C4-2B (cell line): Measurements from ENCODE around the gene NTF3.

Experiments
- H3K27ac ChIP-seq: fragments of 450-650 bp; 2 replicates; pipeline ENCODE4 v1.5.1; 2017
- ZFX ChIP-seq: fragments of 450-650 bp; IDR thresholded peaks from 2 replicates; pipeline ENCODE4 v1.6.1; 2017
- TF ChIP-seq, protein P1 (sequence below): fragments of 450-650 bp; conservative IDR thresholded peaks from 2 replicates; pipeline ENCODE4 v1.5.1; 2017; ENCODE audit warnings: mild to moderate bottlenecking

NTF3 gene

GRCh38 chr12:5396541-5396940 is 35.4 kb upstream of the NTF3 start:
- TF ChIP-seq ZFX = no peak
- H3K27ac ChIP-seq = no peak overlapping the region

DNA sequence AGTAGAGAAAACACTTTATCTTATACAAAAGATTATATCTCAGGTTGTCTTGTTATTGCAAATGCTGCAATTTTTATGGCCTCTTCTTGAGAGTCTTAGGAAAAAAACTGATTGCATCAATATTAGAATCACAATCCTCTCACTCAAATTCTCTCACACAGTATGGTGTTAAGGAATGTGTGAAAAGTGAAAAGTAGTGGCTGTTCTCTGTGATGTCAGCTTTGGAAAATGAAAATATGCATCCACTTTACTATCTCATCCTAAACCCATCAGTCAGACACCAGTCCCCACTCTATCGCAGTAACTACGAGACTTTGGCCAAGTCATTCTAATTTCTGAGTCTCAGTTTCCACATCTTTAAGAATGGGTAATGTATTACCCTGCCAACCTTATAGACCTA is 32.6 kb upstream of the NTF3 start:
- no peak for TF ChIP-seq ZFX
- TF ChIP-seq, protein P1, sequence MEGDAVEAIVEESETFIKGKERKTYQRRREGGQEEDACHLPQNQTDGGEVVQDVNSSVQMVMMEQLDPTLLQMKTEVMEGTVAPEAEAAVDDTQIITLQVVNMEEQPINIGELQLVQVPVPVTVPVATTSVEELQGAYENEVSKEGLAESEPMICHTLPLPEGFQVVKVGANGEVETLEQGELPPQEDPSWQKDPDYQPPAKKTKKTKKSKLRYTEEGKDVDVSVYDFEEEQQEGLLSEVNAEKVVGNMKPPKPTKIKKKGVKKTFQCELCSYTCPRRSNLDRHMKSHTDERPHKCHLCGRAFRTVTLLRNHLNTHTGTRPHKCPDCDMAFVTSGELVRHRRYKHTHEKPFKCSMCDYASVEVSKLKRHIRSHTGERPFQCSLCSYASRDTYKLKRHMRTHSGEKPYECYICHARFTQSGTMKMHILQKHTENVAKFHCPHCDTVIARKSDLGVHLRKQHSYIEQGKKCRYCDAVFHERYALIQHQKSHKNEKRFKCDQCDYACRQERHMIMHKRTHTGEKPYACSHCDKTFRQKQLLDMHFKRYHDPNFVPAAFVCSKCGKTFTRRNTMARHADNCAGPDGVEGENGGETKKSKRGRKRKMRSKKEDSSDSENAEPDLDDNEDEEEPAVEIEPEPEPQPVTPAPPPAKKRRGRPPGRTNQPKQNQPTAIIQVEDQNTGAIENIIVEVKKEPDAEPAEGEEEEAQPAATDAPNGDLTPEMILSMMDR = no peak
- H3K27ac ChIP-seq = no peak overlapping the region

DNA sequence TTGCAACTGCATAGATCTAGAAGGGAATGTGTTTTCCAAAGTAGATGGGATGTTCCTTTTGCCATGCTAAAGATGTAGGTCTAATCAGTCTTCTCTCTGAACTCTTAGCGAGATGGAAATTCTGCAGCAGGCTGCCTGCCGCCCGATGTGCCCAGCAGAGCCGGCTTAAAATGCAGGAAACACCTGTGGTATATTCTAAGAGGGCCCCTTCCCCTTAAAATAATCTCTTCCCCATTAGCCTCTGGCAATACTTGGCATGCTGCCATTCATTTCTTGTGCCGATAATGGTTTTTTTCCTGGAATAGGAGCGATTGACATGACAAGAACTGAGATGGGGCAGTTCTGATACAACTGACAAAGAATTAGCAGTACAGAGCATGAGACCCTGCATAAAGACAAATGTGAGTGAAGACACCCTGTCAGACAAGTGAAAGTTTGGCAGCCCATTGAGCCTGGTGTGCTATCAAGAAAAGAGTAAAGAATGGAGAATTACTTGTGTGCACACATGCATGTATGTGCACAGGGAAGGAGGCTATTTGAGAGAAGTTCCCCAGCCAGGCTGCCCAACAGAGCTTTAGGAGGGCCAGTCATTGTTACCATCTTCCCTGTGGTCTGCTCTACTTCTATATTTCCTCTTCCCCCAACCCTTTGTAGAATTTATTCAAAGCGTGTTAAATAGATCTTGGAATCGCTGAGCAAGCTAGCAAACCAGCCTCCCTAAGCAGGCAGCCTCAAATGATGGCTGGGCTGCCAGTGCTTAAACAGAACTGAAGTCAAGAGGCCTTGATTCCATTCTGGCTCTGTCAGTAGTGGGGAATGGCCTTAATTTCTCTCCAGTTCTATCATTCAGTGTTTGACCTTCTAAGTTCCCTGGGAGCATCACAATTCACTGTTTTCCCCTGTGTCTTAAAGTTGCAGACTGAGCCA is 29.6 kb upstream of the NTF3 start:
- H3K27ac ChIP-seq = no peak overlapping the region

GRCh38 chr12:5403411-5403810 is 28.5 kb upstream of the NTF3 start:
- TF ChIP-seq, protein P1 = no peak
- no peak for TF ChIP-seq ZFX
- H3K27ac ChIP-seq = no peak overlapping the region

More for the DNA sequence above, 29.6 kb upstream of the NTF3 start:
- TF ChIP-seq, protein P1 = no peak
- TF ChIP-seq ZFX = no peak

- H3K27ac ChIP-seq = no peak overlapping the region
- TF ChIP-seq, protein P1 = no peak
- TF ChIP-seq ZFX = no peak
These were observed 24.7 kb upstream of the NTF3 start for GRCh38 chr12:5407034-5407856.

DNA sequence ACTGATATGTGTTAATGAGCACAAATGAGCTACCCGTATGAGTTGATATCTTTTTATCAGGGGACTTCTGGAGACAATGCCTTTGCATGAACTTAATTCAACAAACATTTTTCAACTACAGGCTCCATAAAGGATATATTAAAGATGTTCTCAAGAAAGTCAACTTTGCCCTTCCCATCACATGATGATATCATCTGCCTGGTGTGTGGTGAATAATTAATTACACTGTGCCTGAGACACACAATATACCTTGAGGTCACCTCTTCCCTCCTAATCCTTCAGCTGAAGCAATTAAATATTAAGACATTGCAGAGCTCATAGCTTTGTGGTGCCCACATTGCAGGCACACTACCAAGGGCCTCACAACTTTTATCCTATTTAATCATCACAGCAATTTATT is 22.3 kb upstream of the NTF3 start:
- H3K27ac ChIP-seq = no peak overlapping the region
- TF ChIP-seq, protein P1 = no peak
- TF ChIP-seq ZFX = no peak

DNA sequence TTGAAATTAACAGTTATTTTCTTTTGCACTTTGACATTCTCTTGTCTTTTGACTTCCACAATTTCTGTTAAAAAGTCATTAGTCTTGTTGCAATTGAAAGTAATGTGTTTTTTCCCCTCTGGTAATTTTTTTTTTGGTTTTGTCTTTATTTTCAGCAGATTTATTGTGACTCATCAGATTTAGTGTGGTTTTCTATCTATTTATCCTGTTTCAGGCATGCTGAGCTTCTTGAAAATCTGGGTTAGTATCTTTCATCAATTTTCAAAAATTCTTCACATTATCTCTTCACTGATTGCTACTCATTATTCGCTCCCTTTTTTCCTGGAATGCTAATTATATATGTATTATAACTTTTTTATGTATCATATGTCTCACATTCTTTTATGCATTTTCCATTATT is 15.3 kb upstream of the NTF3 start:
- no peak overlapping the region for H3K27ac ChIP-seq
- TF ChIP-seq ZFX = no peak
- TF ChIP-seq, protein P1 = no peak
